GM23338 (cell line): ENCODE measurements around the gene GDPD4. TPM values are rescaled to one million over a fixed set of nuclear protein-coding genes. Genes with fewer than 3 reads are reported as not detected.

Source experiments
- ATAC-seq: fragments of 200-7000 bp; cut with Tn5 transposase; 3 replicates; pipeline ENCODE4 v1.9.1; 2020
- DNase-seq: peaks from one replicate; pipeline ENCODE4 v3.0.0-alpha.2; 2015; ENCODE audit warnings: low spot score
- H2AFZ ChIP-seq: fragments of 200-600 bp; sonication (generic); 2 replicates; pipeline ENCODE4 v1.8.0; 2016; ENCODE audit warnings: antibody characterized with exemption, mild to moderate bottlenecking, moderate library complexity
- H3F3A ChIP-seq: fragments of 200-600 bp; sonication (generic); replicated peaks from 2 replicates; pipeline ENCODE4 v1.8.0; 2017; ENCODE audit warnings: antibody characterized with exemption, mixed run types, low read depth
- H3K27ac ChIP-seq: fragments of 200-600 bp; sonication (generic); 2 replicates; pipeline ENCODE4 v1.6.1; 2016; ENCODE audit warnings: low read depth
- H3K27me3 ChIP-seq: fragments of 200-600 bp; sonication (generic); 2 replicates; pipeline ENCODE4 v1.8.0; 2016; ENCODE audit warnings: mild to moderate bottlenecking, mixed run types, moderate library complexity; ENCODE audit not compliant: insufficient read depth
- H3K36me3 ChIP-seq: fragments of 200-600 bp; sonication (generic); 2 replicates; pipeline ENCODE4 v1.8.0; 2016; ENCODE audit warnings: mild to moderate bottlenecking; ENCODE audit not compliant: insufficient read depth
- H3K4me1 ChIP-seq: fragments of 200-600 bp; sonication (generic); 2 replicates; pipeline ENCODE4 v1.8.0; 2016; ENCODE audit warnings: mild to moderate bottlenecking, moderate library complexity; ENCODE audit not compliant: insufficient read depth
- H3K4me2 ChIP-seq: fragments of 200-600 bp; sonication (generic); 2 replicates; pipeline ENCODE4 v1.7.1; 2017; ENCODE audit warnings: mixed run types
- H3K4me3 ChIP-seq: fragments of 200-600 bp; sonication (generic); 2 replicates; pipeline ENCODE4 v1.6.1; 2016; ENCODE audit warnings: mixed run types
- H3K79me2 ChIP-seq: fragments of 200-600 bp; sonication (generic); replicated peaks from 2 replicates; pipeline ENCODE4 v1.8.0; 2017; ENCODE audit warnings: mild to moderate bottlenecking; ENCODE audit not compliant: insufficient read depth
- H3K9me2 ChIP-seq: fragments of 200-600 bp; sonication (generic); 2 replicates; pipeline ENCODE4 v1.8.0; 2017; ENCODE audit not compliant: insufficient read depth
- H4K20me1 ChIP-seq: fragments of 200-600 bp; sonication (generic); replicated peaks from 2 replicates; pipeline ENCODE4 v1.8.0; 2017; ENCODE audit warnings: mild to moderate bottlenecking; ENCODE audit not compliant: insufficient read depth
- H3K27ac Mint-ChIP-seq: 2 replicates; pipeline ENCODE4 v1.8.0; 2020; ENCODE audit warnings: inconsistent platforms, mild to moderate bottlenecking, moderate library complexity, mixed read lengths
- H3K27me3 Mint-ChIP-seq: 3 replicates; pipeline ENCODE4 v1.8.0; 2022; ENCODE audit warnings: low read depth, mild to moderate bottlenecking, moderate library complexity, mixed read lengths, inconsistent platforms; ENCODE audit not compliant: insufficient read depth, poor library complexity
- H3K36me3 Mint-ChIP-seq: 3 replicates; pipeline ENCODE4 v1.8.0; 2021; ENCODE audit warnings: low read depth, mild to moderate bottlenecking, inconsistent platforms, moderate library complexity, mixed read lengths
- H3K4me1 Mint-ChIP-seq: 3 replicates; pipeline ENCODE4 v1.8.0; 2020; ENCODE audit warnings: mild to moderate bottlenecking, inconsistent platforms, mixed read lengths
- H3K4me3 Mint-ChIP-seq: 3 replicates; pipeline ENCODE4 v1.8.0; 2021; ENCODE audit warnings: moderate library complexity, mild to moderate bottlenecking, inconsistent platforms, mixed read lengths
- H3K9me3 Mint-ChIP-seq: 3 replicates; pipeline ENCODE4 v1.8.0; 2020; ENCODE audit warnings: moderate library complexity, mild to moderate bottlenecking, inconsistent platforms, mixed read lengths
- ETS1 ChIP-seq: IDR thresholded peaks from 2 replicates; pipeline ENCODE4 v1.6.1; 2016; ENCODE audit warnings: antibody characterized with exemption
- EZH2 ChIP-seq: fragments of 200-600 bp; sonication (generic); IDR thresholded peaks from one replicate; pipeline ENCODE4 v1.8.0; 2017; ENCODE audit warnings: antibody characterized with exemption, mild to moderate bottlenecking, low read depth; ENCODE audit not compliant: unreplicated experiment
- EZH2phosphoT487 ChIP-seq: fragments of 200-600 bp; sonication (generic); IDR thresholded peaks from one replicate; pipeline ENCODE4 v1.8.1; 2018; ENCODE audit warnings: antibody characterized with exemption; ENCODE audit not compliant: unreplicated experiment
- NANOG ChIP-seq: IDR thresholded peaks from 2 replicates; pipeline ENCODE4 v1.6.1; 2016; ENCODE audit warnings: antibody characterized with exemption, borderline replicate concordance
- POLR2AphosphoS5 ChIP-seq: IDR thresholded peaks from 2 replicates; pipeline ENCODE4 v1.6.1; 2016; ENCODE audit warnings: antibody characterized with exemption, low read depth
- ZNF114 ChIP-seq: fragments of 250-450 bp; sonication (Bioruptor Pico); IDR thresholded peaks from 2 replicates; pipeline ENCODE4 v1.5.0; 2020; ENCODE audit warnings: mild to moderate bottlenecking, moderate library complexity
- ZNF331 ChIP-seq: fragments of 250-450 bp; sonication (Bioruptor Pico); IDR thresholded peaks from 2 replicates; pipeline ENCODE4 v1.5.0; 2020; ENCODE audit warnings: low read depth, mild to moderate bottlenecking, moderate library complexity
- polyA plus RNA-seq: library from polyadenylated mRNA; unstranded; fragments of >200 nt; fragmentation: Nextera tagmentation; extraction: Ambion mirVana; gene quantifications from 2 replicates; pipeline ENCODE4 v1.2.1, GENCODE V29; 2016
- total RNA-seq: library from RNA; depleted of rRNA; stranded (reverse); fragments of >200 nt; shearing (Covaris generic); gene quantifications from 2 replicates; pipeline ENCODE4 v1.2.3, GENCODE V29; 2014
- TF ChIP-seq, protein P1 (sequence below), 2 experiments: fragments of 200-600 bp in 1 of 2; sonication (generic) in 1 of 2; conservative IDR thresholded peaks; 2 replicates each; pipeline versions ENCODE4 v1.5.1 to v1.6.1; 2016 to 2017; ENCODE audit warnings: antibody characterized with exemption in 2 of 2, low read depth in 2 of 2, mild to moderate bottlenecking in 2 of 2, moderate library complexity in 1 of 2
- TF ChIP-seq, protein P2 (sequence below): fragments of 250-450 bp; sonication (Bioruptor Pico); IDR thresholded peaks from 2 replicates; pipeline ENCODE4 v1.5.0; 2020; ENCODE audit warnings: mild to moderate bottlenecking, moderate library complexity

GDPD4 gene
- total and polyA plus RNA-seq, 2 experiments from 2014 or later, result not detected

DNA sequence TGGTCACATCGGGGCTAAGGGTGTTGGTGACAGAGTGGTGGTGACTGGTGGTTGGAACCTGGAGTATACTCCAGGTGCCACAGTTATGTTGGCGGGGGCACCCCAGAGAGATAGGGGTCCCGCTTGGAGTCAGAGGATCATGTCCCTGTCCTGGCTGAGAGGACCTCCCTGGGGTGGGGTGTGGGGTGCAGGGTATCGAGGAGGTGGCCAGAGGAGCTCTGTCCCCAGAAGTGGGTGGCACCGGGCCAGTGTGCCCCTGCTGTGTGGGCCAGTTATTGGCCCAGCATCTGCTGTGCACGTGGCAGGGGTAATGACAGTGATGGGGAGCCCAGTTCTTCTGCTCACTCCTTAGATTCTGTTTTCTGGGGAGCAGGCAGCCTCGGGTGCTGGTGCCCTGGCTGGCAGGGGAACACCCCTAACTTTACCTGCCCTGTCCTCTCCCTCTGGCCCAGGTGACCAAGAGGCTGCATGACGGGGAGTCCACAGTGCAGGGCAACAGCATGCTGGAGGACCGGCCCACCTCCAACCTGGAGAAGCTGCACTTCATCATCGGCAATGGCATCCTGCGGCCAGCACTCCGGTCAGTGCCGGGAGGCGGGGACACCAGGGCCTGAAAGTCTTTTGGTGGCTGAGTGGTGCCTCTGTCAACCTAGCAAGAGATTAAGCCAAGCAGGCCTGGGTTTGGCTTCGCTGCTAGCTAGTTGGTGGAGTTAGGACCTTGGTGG is 117.2 kb downstream of the GDPD4 start:
- Mint-ChIP-seq H3K27ac (no peak overlapping the region), H3K9me3 (no peaks in the 10 kb centered on the region), H3K4me3 (no peak overlapping the region), H3K4me1 (peaks cover 16% of the 10 kb centered on the region), H3K36me3 (no peaks in the 10 kb centered on the region), H3K27me3 (peaks cover 9% of the 10 kb centered on the region)
- no peak for TF ChIP-seq ETS1
- no peak for TF ChIP-seq POLR2AphosphoS5
- no peak for TF ChIP-seq ZNF331
- TF ChIP-seq, protein P1, sequence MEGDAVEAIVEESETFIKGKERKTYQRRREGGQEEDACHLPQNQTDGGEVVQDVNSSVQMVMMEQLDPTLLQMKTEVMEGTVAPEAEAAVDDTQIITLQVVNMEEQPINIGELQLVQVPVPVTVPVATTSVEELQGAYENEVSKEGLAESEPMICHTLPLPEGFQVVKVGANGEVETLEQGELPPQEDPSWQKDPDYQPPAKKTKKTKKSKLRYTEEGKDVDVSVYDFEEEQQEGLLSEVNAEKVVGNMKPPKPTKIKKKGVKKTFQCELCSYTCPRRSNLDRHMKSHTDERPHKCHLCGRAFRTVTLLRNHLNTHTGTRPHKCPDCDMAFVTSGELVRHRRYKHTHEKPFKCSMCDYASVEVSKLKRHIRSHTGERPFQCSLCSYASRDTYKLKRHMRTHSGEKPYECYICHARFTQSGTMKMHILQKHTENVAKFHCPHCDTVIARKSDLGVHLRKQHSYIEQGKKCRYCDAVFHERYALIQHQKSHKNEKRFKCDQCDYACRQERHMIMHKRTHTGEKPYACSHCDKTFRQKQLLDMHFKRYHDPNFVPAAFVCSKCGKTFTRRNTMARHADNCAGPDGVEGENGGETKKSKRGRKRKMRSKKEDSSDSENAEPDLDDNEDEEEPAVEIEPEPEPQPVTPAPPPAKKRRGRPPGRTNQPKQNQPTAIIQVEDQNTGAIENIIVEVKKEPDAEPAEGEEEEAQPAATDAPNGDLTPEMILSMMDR (conservative IDR thresholded peaks at IDR 0.05; ENCODE audit: low read depth in 2 of 2), result no peak
- no peak for TF ChIP-seq EZH2phosphoT487
- TF ChIP-seq NANOG, result no peak
- TF ChIP-seq ZNF114, result no peak
- TF ChIP-seq EZH2, result no peak
- TF ChIP-seq, protein P2, sequence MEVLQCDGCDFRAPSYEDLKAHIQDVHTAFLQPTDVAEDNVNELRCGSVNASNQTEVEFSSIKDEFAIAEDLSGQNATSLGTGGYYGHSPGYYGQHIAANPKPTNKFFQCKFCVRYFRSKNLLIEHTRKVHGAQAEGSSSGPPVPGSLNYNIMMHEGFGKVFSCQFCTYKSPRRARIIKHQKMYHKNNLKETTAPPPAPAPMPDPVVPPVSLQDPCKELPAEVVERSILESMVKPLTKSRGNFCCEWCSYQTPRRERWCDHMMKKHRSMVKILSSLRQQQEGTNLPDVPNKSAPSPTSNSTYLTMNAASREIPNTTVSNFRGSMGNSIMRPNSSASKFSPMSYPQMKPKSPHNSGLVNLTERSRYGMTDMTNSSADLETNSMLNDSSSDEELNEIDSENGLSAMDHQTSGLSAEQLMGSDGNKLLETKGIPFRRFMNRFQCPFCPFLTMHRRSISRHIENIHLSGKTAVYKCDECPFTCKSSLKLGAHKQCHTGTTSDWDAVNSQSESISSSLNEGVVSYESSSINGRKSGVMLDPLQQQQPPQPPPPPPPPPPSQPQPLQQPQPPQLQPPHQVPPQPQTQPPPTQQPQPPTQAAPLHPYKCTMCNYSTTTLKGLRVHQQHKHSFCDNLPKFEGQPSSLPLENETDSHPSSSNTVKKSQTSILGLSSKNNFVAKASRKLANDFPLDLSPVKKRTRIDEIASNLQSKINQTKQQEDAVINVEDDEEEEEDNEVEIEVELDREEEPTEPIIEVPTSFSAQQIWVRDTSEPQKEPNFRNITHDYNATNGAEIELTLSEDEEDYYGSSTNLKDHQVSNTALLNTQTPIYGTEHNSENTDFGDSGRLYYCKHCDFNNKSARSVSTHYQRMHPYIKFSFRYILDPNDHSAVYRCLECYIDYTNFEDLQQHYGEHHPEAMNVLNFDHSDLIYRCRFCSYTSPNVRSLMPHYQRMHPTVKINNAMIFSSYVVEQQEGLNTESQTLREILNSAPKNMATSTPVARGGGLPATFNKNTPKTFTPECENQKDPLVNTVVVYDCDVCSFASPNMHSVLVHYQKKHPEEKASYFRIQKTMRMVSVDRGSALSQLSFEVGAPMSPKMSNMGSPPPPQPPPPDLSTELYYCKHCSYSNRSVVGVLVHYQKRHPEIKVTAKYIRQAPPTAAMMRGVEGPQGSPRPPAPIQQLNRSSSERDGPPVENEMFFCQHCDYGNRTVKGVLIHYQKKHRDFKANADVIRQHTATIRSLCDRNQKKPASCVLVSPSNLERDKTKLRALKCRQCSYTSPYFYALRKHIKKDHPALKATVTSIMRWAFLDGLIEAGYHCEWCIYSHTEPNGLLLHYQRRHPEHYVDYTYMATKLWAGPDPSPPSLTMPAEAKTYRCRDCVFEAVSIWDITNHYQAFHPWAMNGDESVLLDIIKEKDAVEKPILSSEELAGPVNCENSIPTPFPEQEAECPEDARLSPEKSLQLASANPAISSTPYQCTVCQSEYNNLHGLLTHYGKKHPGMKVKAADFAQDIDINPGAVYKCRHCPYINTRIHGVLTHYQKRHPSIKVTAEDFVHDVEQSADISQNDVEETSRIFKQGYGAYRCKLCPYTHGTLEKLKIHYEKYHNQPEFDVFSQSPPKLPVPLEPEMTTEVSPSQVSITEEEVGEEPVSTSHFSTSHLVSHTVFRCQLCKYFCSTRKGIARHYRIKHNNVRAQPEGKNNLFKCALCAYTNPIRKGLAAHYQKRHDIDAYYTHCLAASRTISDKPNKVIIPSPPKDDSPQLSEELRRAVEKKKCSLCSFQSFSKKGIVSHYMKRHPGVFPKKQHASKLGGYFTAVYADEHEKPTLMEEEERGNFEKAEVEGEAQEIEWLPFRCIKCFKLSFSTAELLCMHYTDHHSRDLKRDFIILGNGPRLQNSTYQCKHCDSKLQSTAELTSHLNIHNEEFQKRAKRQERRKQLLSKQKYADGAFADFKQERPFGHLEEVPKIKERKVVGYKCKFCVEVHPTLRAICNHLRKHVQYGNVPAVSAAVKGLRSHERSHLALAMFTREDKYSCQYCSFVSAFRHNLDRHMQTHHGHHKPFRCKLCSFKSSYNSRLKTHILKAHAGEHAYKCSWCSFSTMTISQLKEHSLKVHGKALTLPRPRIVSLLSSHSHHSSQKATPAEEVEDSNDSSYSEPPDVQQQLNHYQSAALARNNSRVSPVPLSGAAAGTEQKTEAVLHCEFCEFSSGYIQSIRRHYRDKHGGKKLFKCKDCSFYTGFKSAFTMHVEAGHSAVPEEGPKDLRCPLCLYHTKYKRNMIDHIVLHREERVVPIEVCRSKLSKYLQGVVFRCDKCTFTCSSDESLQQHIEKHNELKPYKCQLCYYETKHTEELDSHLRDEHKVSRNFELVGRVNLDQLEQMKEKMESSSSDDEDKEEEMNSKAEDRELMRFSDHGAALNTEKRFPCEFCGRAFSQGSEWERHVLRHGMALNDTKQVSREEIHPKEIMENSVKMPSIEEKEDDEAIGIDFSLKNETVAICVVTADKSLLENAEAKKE (CRISPR knock-in tag), result no peak
- Histone ChIP-seq H2AFZ (no peak overlapping the region), H4K20me1 (no peaks in the 10 kb centered on the region), H3K4me3 (no peak overlapping the region), H3K9me2 (no peaks in the 10 kb centered on the region), H3K27ac (no peak overlapping the region), H3K27me3 (no peaks in the 10 kb centered on the region), H3F3A (no peaks in the 10 kb centered on the region; the same call in 1 of the 2 replicates), H3K79me2 (no peaks in the 10 kb centered on the region), H3K4me1 (peaks cover 4% of the 10 kb centered on the region; the same call in 1 of the 2 replicates), H3K4me2 (no peak overlapping the region), H3K36me3 (no peaks in the 10 kb centered on the region)
- no peak for DNase-seq
- no peak for ATAC-seq
